Testis (tissue), 2 donors: ENCODE data around the gene CES2.

Source experiments
- POLR2A ChIP-seq: fragments of 450-650 bp; IDR thresholded peaks from one replicate; pipeline ENCODE4 v1.6.1; 2017; ENCODE audit warnings: antibody characterized with exemption, mild to moderate bottlenecking, moderate library complexity
- TF ChIP-seq, protein P1 (sequence below), 3 experiments: fragments of 450-650 bp in 2 of 3; fragments of 200-600 bp in 1 of 3; sonication (generic) in 1 of 3; IDR thresholded peaks; one replicate each; pipeline ENCODE4 v1.5.1; 2016 to 2019; ENCODE audit warnings: antibody characterized with exemption in 3 of 3, mild to moderate bottlenecking in 2 of 3, moderate library complexity in 1 of 3

DNA sequence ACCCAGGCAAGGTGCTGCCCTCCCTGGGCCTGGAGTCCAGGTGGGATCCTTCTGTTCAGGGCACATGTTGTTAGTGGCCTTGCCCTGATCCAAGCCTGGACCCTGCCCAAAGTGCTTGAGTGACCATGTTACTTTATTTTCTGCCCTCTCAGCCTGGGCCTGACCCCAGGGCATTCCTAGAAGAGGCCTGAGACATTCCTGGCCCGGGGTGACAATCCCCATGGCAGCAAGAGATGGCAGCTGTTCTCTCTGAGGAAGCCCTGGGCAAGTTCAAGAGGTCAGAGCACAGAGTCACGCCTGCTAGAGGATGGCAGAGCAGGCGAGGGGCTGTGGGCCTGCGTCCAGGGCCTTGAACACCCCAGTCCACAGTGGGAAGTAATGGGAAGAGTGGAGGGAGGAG is 21.6 kb upstream of the CES2 start:
- TF ChIP-seq, protein P1, sequence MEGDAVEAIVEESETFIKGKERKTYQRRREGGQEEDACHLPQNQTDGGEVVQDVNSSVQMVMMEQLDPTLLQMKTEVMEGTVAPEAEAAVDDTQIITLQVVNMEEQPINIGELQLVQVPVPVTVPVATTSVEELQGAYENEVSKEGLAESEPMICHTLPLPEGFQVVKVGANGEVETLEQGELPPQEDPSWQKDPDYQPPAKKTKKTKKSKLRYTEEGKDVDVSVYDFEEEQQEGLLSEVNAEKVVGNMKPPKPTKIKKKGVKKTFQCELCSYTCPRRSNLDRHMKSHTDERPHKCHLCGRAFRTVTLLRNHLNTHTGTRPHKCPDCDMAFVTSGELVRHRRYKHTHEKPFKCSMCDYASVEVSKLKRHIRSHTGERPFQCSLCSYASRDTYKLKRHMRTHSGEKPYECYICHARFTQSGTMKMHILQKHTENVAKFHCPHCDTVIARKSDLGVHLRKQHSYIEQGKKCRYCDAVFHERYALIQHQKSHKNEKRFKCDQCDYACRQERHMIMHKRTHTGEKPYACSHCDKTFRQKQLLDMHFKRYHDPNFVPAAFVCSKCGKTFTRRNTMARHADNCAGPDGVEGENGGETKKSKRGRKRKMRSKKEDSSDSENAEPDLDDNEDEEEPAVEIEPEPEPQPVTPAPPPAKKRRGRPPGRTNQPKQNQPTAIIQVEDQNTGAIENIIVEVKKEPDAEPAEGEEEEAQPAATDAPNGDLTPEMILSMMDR (IDR thresholded peaks at IDR 0.05) = no peak
- no peak for TF ChIP-seq POLR2A
